Measurements from ENCODE around the gene DCPS. TPM values are rescaled to one million over a fixed set of nuclear protein-coding genes. Genes with fewer than 3 reads are reported as not detected.
A peak's percentile ranks its signal among the peaks of the same experiment; 100 is the strongest.
"Not testable (repeated sequence)": the region's sequence is repeated elsewhere in the genome, so short reads cannot be mapped to it uniquely, and the experiment has no call there.

The DCPS gene
- total RNA-seq, 3 donors from 2014 or later (not counting 1 experiment from before 2014, with no cell fraction given): 20.1 to 25.8 (median 23.1) TPM

- H3K36me3 ChIP-seq (ENCODE audit: control insufficient read depth, insufficient read depth, low read length): no peaks in the 10 kb centered on the region
- no peaks in the 10 kb centered on the region for H3K9me3 ChIP-seq (ENCODE audit: control insufficient read depth, insufficient read depth, low read length)
- WGBS (ENCODE audit: insufficient coverage): 87% methylated on average over 2 of the region's 3 CpGs
- Mint-ChIP-seq H3K4me1 (peaks cover 36 to 77% of the 10 kb centered on the region in 2 donors), H3K36me3 (no peaks in the 10 kb centered on the region), H3K27ac (peak overlapping the region; percentile 72 to 79), H3K9me3 (no peaks in the 10 kb centered on the region), H3K27me3 (ENCODE audit: low read depth in 2 of 2) (no peaks in the 10 kb centered on the region), H3K4me3 (peak overlapping the region; percentile 0)
- ATAC-seq (no peak), DNase-seq (no peak)
- no peaks in the 10 kb centered on the region for H3K27me3 ChIP-seq (ENCODE audit: control insufficient read depth, insufficient read depth, low read length)
- intact Hi-C loops (cut with micrococcal nuclease): no loop called here
- H3K4me1 ChIP-seq (ENCODE audit: control insufficient read depth, insufficient read depth, low read length): peaks cover 27% of the 10 kb centered on the region
- H3K27ac ChIP-seq (ENCODE audit: low read length): no peak overlapping the region
- H3K4me3 ChIP-seq (ENCODE audit: low read length): no peak overlapping the region
- TF ChIP-seq, protein P1, sequence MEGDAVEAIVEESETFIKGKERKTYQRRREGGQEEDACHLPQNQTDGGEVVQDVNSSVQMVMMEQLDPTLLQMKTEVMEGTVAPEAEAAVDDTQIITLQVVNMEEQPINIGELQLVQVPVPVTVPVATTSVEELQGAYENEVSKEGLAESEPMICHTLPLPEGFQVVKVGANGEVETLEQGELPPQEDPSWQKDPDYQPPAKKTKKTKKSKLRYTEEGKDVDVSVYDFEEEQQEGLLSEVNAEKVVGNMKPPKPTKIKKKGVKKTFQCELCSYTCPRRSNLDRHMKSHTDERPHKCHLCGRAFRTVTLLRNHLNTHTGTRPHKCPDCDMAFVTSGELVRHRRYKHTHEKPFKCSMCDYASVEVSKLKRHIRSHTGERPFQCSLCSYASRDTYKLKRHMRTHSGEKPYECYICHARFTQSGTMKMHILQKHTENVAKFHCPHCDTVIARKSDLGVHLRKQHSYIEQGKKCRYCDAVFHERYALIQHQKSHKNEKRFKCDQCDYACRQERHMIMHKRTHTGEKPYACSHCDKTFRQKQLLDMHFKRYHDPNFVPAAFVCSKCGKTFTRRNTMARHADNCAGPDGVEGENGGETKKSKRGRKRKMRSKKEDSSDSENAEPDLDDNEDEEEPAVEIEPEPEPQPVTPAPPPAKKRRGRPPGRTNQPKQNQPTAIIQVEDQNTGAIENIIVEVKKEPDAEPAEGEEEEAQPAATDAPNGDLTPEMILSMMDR (IDR thresholded peaks at IDR 0.05): no peak
These were observed 66.2 kb downstream of the DCPS start for GRCh38 chr11:126370016-126370415.

- H3K4me1 Mint-ChIP-seq: peaks cover 29 to 68% of the 10 kb centered on the region in 2 donors
- no peaks in the 10 kb centered on the region for H3K9me3 Mint-ChIP-seq
- ATAC-seq (no peak), DNase-seq (no peak)
- Histone ChIP-seq H3K4me1 (ENCODE audit: control insufficient read depth, insufficient read depth, low read length) (peaks cover 19% of the 10 kb centered on the region), H3K4me3 (ENCODE audit: low read length) (no peak overlapping the region), H3K36me3 (ENCODE audit: control insufficient read depth, insufficient read depth, low read length) (no peaks in the 10 kb centered on the region), H3K27ac (ENCODE audit: low read length) (no peak overlapping the region), H3K27me3 (ENCODE audit: control insufficient read depth, insufficient read depth, low read length) (no peaks in the 10 kb centered on the region), H3K9me3 (ENCODE audit: control insufficient read depth, insufficient read depth, low read length) (no peaks in the 10 kb centered on the region)
- H3K27ac Mint-ChIP-seq: no peak overlapping the region
- intact Hi-C loops (cut with micrococcal nuclease): no loop called here
- TF ChIP-seq, protein P1 (IDR thresholded peaks at IDR 0.05): no peak
- no peak overlapping the region for H3K4me3 Mint-ChIP-seq
- H3K36me3 Mint-ChIP-seq: no peaks in the 10 kb centered on the region
- WGBS (ENCODE audit: insufficient coverage): 95% methylated on average over 7 of the region's 7 CpGs
- H3K27me3 Mint-ChIP-seq (ENCODE audit: low read depth in 2 of 2): no peaks in the 10 kb centered on the region
These were observed 67.7 kb downstream of the DCPS start for GRCh38 chr11:126371595-126371994.

DNA sequence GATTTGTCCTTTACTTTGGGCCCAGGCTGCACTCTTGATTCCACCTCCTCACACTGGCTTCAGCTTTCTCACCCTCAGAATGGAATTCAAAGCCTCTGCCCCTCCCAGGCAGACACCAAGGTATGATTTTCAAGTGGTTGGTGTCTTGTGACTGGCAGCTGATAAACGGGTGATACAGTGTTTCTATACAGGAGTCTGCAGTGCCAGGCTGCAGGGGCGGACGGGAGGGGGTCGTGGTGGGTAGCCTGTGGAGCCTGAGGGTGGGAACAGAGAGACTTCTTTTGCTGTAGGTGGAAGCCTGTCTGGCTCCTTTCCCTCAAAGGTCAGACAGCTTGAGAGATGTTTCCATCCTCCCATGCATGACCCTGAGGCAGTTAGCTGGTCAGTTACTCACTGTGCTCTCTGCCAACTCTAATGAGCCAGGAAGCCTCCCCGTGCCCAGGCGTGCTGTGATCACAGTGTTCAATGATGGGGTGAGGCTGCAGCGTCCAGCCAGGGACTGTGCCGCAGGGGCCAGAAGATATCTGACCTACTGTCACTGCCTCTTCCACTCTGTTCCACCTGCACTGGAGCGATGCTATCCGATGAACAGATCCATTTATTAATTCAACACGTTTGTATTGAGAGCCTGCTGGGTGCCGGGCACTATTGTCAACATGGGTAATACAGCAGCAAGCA is 69.7 kb downstream of the DCPS start:
- H3K4me1 ChIP-seq (ENCODE audit: control insufficient read depth, insufficient read depth, low read length); H3K36me3 ChIP-seq (ENCODE audit: control insufficient read depth, insufficient read depth, low read length); H3K36me3 Mint-ChIP-seq; intact Hi-C loops (cut with micrococcal nuclease); H3K4me3 ChIP-seq (ENCODE audit: low read length); H3K4me3 Mint-ChIP-seq; H3K9me3 ChIP-seq (ENCODE audit: control insufficient read depth, insufficient read depth, low read length); H3K27ac ChIP-seq (ENCODE audit: low read length); H3K27me3 Mint-ChIP-seq (ENCODE audit: low read depth in 2 of 2); DNase-seq; ATAC-seq; H3K9me3 Mint-ChIP-seq; H3K27me3 ChIP-seq (ENCODE audit: control insufficient read depth, insufficient read depth, low read length): not testable (repeated sequence)
- WGBS (ENCODE audit: insufficient coverage): 89% methylated on average over 11 of the region's 12 CpGs
- peaks cover 25 to 53% of the 10 kb centered on the region in 2 donors for H3K4me1 Mint-ChIP-seq
- H3K27ac Mint-ChIP-seq: peak overlapping the region in 1 of 2 donors; percentile 39

DNA sequence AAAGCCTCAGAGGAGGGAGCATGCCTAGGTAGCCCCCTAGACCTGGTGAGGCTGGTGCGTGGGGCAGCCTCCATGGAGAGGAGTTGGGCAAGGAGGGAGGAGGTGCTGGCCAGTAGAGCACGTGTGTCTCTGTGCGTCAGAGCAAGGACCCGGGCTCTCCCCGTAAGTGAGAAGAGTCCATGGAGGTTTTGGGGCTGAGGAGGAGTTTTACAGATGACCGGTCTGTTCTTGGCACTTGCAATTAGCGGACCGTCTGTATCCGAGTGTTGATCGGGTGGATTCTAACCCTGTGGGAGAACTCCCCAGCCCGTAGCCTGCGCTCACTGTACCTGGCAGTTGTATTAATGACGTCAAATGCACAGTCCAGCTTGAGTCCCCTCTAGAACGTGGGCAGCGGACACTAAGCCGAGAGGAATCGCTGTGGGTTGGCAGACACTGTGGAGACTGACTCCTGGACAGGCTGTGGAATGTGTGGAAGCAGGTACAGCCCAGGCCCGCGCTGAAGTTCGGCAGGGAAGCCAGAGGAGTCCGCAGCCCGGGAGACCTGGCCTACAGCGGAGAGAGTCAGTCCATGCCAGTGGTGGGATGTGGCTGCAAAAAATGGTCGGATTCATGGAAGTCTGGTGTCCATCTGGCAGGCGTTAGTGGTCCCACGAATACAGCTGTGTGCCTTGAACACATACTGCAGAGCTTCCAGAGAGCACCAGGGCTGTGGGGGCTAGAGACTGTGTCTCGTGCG is 70.9 kb downstream of the DCPS start:
- H3K9me3 ChIP-seq (ENCODE audit: control insufficient read depth, insufficient read depth, low read length); intact Hi-C loops (cut with micrococcal nuclease); H3K4me3 ChIP-seq (ENCODE audit: low read length); H3K36me3 Mint-ChIP-seq; H3K27me3 Mint-ChIP-seq (ENCODE audit: low read depth in 2 of 2); ATAC-seq; DNase-seq; H3K9me3 Mint-ChIP-seq; H3K4me1 ChIP-seq (ENCODE audit: control insufficient read depth, insufficient read depth, low read length); H3K4me3 Mint-ChIP-seq; H3K27ac Mint-ChIP-seq; H3K27ac ChIP-seq (ENCODE audit: low read length); H3K36me3 ChIP-seq (ENCODE audit: control insufficient read depth, insufficient read depth, low read length); H3K27me3 ChIP-seq (ENCODE audit: control insufficient read depth, insufficient read depth, low read length): not testable (repeated sequence)
- H3K4me1 Mint-ChIP-seq: peaks cover 27 to 43% of the 10 kb centered on the region in 2 donors
- WGBS (ENCODE audit: insufficient coverage): 98% methylated on average over 16 of the region's 28 CpGs
